Upper lobe of left lung (tissue), 6 donors: Measurements from ENCODE around the gene MED28. TPM values are rescaled to one million over a fixed set of nuclear protein-coding genes. Genes with fewer than 3 reads are reported as not detected.
"Not testable (repeated sequence)": the region's sequence is repeated elsewhere in the genome, so short reads cannot be mapped to it uniquely, and the experiment has no call there.

Source experiments
- ATAC-seq, 2 donors: fragments of 200-7000 bp; cut with Tn5 transposase; one replicate each; pipeline ENCODE4 v1.9.1; 2022; ENCODE audit warnings: mild to moderate bottlenecking in 2 of 2, moderate library complexity in 2 of 2; ENCODE audit not compliant: low FRiP score in 2 of 2
- DNase-seq, 2 donors: peaks; one replicate each; pipeline ENCODE4 v3.0.0-alpha.2; 2019 to 2020
- H3K27ac ChIP-seq, 4 donors: fragments of 200-600 bp; sonication (generic); one replicate each; pipeline ENCODE4 v1.5.1; 2016 to 2019
- H3K27me3 ChIP-seq, 4 donors: fragments of 200-600 bp; sonication (generic); one replicate each; pipeline ENCODE4 v1.5.1; 2017 to 2019
- H3K36me3 ChIP-seq, 4 donors: fragments of 200-600 bp; sonication (generic); one replicate each; pipeline ENCODE4 v1.5.1; 2016 to 2019
- H3K4me1 ChIP-seq, 4 donors: fragments of 200-600 bp; sonication (generic); one replicate each; pipeline ENCODE4 v1.5.1; 2018 to 2019
- H3K4me3 ChIP-seq, 4 donors: fragments of 200-600 bp; sonication (generic); one replicate each; pipeline ENCODE4 v1.5.1; 2017 to 2019; ENCODE audit warnings: mild to moderate bottlenecking in 2 of 4, moderate library complexity in 1 of 4
- H3K9me3 ChIP-seq, 4 donors: fragments of 200-600 bp; sonication (generic); one replicate each; pipeline ENCODE4 v1.5.1; 2018 to 2019
- CTCF ChIP-seq, 6 experiments: fragments of 450-650 bp in 4 of 6; fragments of 200-600 bp in 2 of 6; sonication (generic) in 2 of 6; IDR thresholded peaks; one replicate each; pipeline ENCODE4 v1.5.1; 2016 to 2019; ENCODE audit warnings: antibody characterized with exemption in 6 of 6
- EP300 ChIP-seq, 4 donors: sonication (generic); formaldehyde crosslinking; IDR thresholded peaks; one replicate each; pipeline ENCODE4 v1.5.1; 2017; ENCODE audit warnings: antibody characterized with exemption in 4 of 4, control low read depth in 2 of 4
- POLR2A ChIP-seq, 4 donors: fragments of 450-650 bp; IDR thresholded peaks; one replicate each; pipeline ENCODE4 v1.5.1; 2016 to 2017; ENCODE audit warnings: antibody characterized with exemption in 4 of 4, mild to moderate bottlenecking in 2 of 4
- POLR2AphosphoS5 ChIP-seq, 2 donors: sonication (generic); formaldehyde crosslinking; IDR thresholded peaks; one replicate each; pipeline ENCODE4 v1.5.1; 2017; ENCODE audit warnings: antibody characterized with exemption in 2 of 2
- WGBS, 2 donors: methylation state at CpG; one replicate each; pipeline ENCODE4 v1.1.5; 2017 to 2018; 5-methylcytosine and 5-hydroxymethylcytosine counted together
- total RNA-seq, 6 donors: library from RNA; depleted of rRNA in 4 of 6; stranded (reverse); fragments of >200 nt in 4 of 6; gene quantifications; one replicate each; pipeline versions ENCODE4 v1.1.0 to v1.2.1, GENCODE V29; 2016 to 2021
- donor health status: DM: no; HTN: no; CAD: no; lungs with moderate emphysema.
- donor health status: DM: no; HTN: yes; CAD: no; lungs with severe emphysema.

The MED28 gene
- 10 to 100 TPM; 14.7 to 56.2 (median 19.0) TPM for total RNA-seq

GRCh38 chr4:17614416-17615299, at the start of gene MED28:
Gene MED28 (plus strand): TSS chr4:17614641. CDS start chr4:17614655, 14 bp downstream.
- 0 to 1% methylated on average over 33 to 46 of the region's 46 CpGs for WGBS, 2 donors
- Histone ChIP-seq H3K36me3 (peaks cover 2 to 26% (median 11%) of the 10 kb centered on the region in 4 donors), H3K4me1 (peaks cover 29 to 48% (median 36%) of the 10 kb centered on the region in 4 donors), H3K9me3 (no peaks in the 10 kb centered on the region), H3K27ac (peak within 1 kb of the TSS; percentile 87 to 94 (median 90)), H3K27me3 (no peaks in the 10 kb centered on the region), H3K4me3 (peak within 1 kb of the TSS; percentile 73 to 99 (median 95))
- ATAC-seq = peak; percentile 95 to 98
- peak; percentile 95 to 97 for DNase-seq
- TF ChIP-seq CTCF (IDR thresholded peaks at IDR 0.05) (peak in 4 of 6 experiments; percentile 20 to 37 (median 28)), EP300 (IDR thresholded peaks at IDR 0.05) (peak in 1 of 4 donors; percentile 3), POLR2A (IDR thresholded peaks at IDR 0.05) (peak; percentile 64 to 94 (median 90)), POLR2AphosphoS5 (IDR thresholded peaks at IDR 0.05) (peak; percentile 94 to 97)

- no peaks in the 10 kb centered on the region for H3K27me3 ChIP-seq
- no peaks in the 10 kb centered on the region for H3K9me3 ChIP-seq
- no peak overlapping the region for H3K27ac ChIP-seq
- TF ChIP-seq CTCF (IDR thresholded peaks at IDR 0.05) (no peak), EP300 (IDR thresholded peaks at IDR 0.05) (no peak), POLR2A (IDR thresholded peaks at IDR 0.05) (no peak), POLR2AphosphoS5 (IDR thresholded peaks at IDR 0.05) (no peak)
- ATAC-seq (no peak), DNase-seq (no peak)
- no peak overlapping the region for H3K4me3 ChIP-seq
- no peaks in the 10 kb centered on the region for H3K4me1 ChIP-seq
- H3K36me3 ChIP-seq = no peaks in the 10 kb centered on the region
- 94 to 97% methylated on average over 3 of the region's 3 CpGs for WGBS, 2 donors
These were observed 48.6 kb upstream of the MED28 start for GRCh38 chr4:17565846-17566245.

GRCh38 chr4:17567271-17567670, 47.2 kb upstream of the MED28 start:
- TF ChIP-seq EP300 (IDR thresholded peaks at IDR 0.05) (no peak), POLR2A (IDR thresholded peaks at IDR 0.05) (no peak), POLR2AphosphoS5 (IDR thresholded peaks at IDR 0.05) (no peak), CTCF (IDR thresholded peaks at IDR 0.05) (no peak)
- ATAC-seq (no peak), DNase-seq (no peak)
- H3K9me3 ChIP-seq = no peaks in the 10 kb centered on the region
- no peaks in the 10 kb centered on the region for H3K4me1 ChIP-seq
- no peaks in the 10 kb centered on the region for H3K36me3 ChIP-seq
- H3K27ac ChIP-seq = no peak overlapping the region
- H3K4me3 ChIP-seq = no peak overlapping the region
- 73 to 75% methylated on average over 2 of the region's 2 CpGs for WGBS, 2 donors
- H3K27me3 ChIP-seq = no peaks in the 10 kb centered on the region

- WGBS, 2 donors = 91 to 94% methylated on average over 4 of the region's 4 CpGs
- Histone ChIP-seq H3K4me3 (no peak overlapping the region), H3K9me3 (no peaks in the 10 kb centered on the region), H3K27ac (no peak overlapping the region), H3K36me3 (no peaks in the 10 kb centered on the region), H3K4me1 (peaks cover 11 to 23% (median 14%) of the 10 kb centered on the region in 4 donors), H3K27me3 (no peaks in the 10 kb centered on the region)
- DNase-seq = no peak
- no peak for ATAC-seq
- no peak for TF ChIP-seq EP300 (IDR thresholded peaks at IDR 0.05)
These were observed 40.2 kb upstream of the MED28 start for GRCh38 chr4:17574206-17574605.

GRCh38 chr4:17575177-17575576, 39.3 kb upstream of the MED28 start:
- H3K27ac ChIP-seq, H3K36me3 ChIP-seq, ATAC-seq, H3K4me3 ChIP-seq, H3K27me3 ChIP-seq, DNase-seq, H3K9me3 ChIP-seq: not testable (repeated sequence)
- WGBS, 2 donors = 94 to 95% methylated on average over 12 of the region's 12 CpGs
- H3K4me1 ChIP-seq = peaks cover 18 to 30% (median 23%) of the 10 kb centered on the region in 4 donors
